Measurements from ENCODE around the gene BCR. TPM values are rescaled to one million over a fixed set of nuclear protein-coding genes. Genes with fewer than 3 reads are reported as not detected.

BCR gene
- total RNA-seq, 3 donors from 2014 or later = 25.3 to 44.6 (median 35.1) TPM

DNA sequence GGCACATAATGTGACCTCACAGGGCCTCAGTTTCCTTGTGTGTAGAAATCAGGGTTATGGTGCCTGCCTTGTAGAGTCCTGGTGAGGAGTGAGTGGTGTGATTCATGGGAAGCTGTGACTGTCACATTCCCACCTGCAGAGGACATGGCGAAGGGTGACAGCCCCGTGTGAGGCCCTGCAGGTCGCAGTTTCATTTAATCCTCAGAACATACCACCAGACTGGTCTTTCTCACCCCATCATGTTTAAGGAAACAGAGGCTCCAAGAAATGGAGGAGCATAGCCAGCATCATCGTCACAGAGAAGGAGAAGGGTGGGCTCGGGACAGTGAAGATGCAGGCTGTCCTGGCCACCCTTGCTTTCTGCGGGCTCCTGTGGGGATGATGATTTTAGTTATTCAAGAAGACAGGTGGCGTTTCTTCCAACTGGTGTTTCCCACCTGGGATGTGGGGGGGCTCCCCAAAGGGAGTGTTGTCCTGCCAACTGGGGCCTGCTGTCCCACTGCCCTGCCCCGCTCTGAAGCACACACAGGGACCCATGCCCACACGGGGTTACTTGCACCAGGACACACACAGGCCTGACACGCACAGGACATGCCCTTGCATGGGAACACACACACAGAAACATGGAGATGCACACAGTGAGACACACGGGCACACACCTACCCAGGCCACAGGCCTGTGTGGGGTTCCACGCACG lies 100.2 kb downstream of the BCR start:
- intact Hi-C loops (cut with DNase I; ENCODE audit: low total_unique reads) = loop anchor here (5.0 kb wide), 1 partner anchor 103 kb away; no protein-coding TSS in a partner anchor
- no peak for DNase-seq (ENCODE audit: low spot score in 2 of 2)
- Histone ChIP-seq H3K9me3 (no peaks in the 10 kb centered on the region), H3K4me1 (peaks cover 13 to 35% of the 10 kb centered on the region in 2 donors), H3K36me3 (no peaks in the 10 kb centered on the region), H3K27me3 (no peaks in the 10 kb centered on the region), H3K4me3 (no peak overlapping the region), H3K27ac (peak overlapping the region; percentile 95 to 97)
- TF ChIP-seq POLR2A (IDR thresholded peaks at IDR 0.05) = no peak
- TF ChIP-seq, protein P1, sequence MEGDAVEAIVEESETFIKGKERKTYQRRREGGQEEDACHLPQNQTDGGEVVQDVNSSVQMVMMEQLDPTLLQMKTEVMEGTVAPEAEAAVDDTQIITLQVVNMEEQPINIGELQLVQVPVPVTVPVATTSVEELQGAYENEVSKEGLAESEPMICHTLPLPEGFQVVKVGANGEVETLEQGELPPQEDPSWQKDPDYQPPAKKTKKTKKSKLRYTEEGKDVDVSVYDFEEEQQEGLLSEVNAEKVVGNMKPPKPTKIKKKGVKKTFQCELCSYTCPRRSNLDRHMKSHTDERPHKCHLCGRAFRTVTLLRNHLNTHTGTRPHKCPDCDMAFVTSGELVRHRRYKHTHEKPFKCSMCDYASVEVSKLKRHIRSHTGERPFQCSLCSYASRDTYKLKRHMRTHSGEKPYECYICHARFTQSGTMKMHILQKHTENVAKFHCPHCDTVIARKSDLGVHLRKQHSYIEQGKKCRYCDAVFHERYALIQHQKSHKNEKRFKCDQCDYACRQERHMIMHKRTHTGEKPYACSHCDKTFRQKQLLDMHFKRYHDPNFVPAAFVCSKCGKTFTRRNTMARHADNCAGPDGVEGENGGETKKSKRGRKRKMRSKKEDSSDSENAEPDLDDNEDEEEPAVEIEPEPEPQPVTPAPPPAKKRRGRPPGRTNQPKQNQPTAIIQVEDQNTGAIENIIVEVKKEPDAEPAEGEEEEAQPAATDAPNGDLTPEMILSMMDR (IDR thresholded peaks at IDR 0.05) = no peak
- TF ChIP-seq POLR2AphosphoS5 (IDR thresholded peaks at IDR 0.05) = no peak

DNA sequence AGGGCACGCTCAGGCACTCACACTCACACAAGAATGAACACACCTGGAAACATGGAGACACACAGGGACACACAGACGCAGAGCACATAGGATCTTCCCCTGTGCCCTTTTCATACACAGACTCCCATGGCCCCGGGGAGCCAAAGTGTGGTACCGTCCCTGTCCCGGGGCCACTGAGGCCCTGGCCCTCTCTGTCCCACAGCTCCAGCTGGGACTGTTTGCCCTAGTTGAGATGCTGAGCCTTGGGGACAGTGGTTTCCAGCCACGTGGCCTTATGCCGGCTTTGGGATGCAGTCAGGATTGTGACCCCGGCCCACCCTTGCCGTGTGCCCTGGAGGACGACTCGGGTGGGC lies 100.7 kb downstream of the BCR start:
- no peak for DNase-seq (ENCODE audit: low spot score in 2 of 2)
- intact Hi-C loops (cut with DNase I; ENCODE audit: low total_unique reads) = loop anchor here (5.0 kb wide), 1 partner anchor 104 kb away; no protein-coding TSS in a partner anchor
- Histone ChIP-seq H3K9me3 (no peaks in the 10 kb centered on the region), H3K27me3 (no peaks in the 10 kb centered on the region), H3K27ac (peak overlapping the region; percentile 95 to 97), H3K4me3 (peak overlapping the region in 1 of 3 donors; percentile 21), H3K36me3 (no peaks in the 10 kb centered on the region), H3K4me1 (peaks cover 13 to 35% of the 10 kb centered on the region in 2 donors)
- TF ChIP-seq POLR2A (IDR thresholded peaks at IDR 0.05) = no peak
- TF ChIP-seq, protein P1 (IDR thresholded peaks at IDR 0.05) = no peak
- no peak for TF ChIP-seq POLR2AphosphoS5 (IDR thresholded peaks at IDR 0.05)

DNA sequence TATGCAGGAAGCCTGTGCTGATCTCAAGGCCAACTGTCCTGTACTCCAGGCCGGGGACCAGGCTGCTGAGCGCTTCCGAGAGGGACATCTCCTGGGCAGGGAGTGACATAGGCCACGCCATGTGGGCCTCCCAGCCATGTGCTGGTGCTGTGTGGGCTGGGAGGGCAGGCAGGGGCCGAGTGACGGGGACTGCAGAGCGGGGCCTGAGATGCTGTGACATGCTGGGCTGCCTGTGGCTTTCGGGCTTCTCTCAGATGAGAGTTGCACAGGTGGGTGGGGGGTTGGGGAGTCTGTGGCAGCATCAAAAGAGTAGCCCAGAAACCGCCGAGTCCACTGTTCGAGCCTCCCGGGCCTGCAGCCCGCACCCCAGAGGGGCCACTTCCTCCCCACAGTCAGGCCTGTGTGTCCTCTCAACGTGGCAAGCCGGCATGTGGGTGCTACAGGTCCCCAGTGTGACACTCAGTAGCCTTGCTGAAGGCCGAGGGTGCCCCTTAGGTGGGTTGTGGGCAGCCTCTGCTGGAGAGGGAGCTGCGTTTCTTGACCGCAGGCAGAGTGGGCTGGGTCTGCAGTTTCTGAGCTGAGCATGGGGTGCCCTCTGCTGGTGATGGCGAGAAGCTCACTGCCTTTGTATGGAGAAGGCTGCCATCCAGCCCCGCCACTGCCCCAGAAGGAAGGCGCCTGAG lies 101.2 kb downstream of the BCR start:
- intact Hi-C loops (cut with DNase I; ENCODE audit: low total_unique reads) = loop anchor here (5.0 kb wide), 1 partner anchor 104 kb away; no protein-coding TSS in a partner anchor
- Histone ChIP-seq H3K4me3 (peak overlapping the region in 2 of 3 donors; percentile 20 to 21), H3K4me1 (peaks cover 13 to 35% of the 10 kb centered on the region in 2 donors), H3K27ac (peak overlapping the region; percentile 95 to 97), H3K9me3 (no peaks in the 10 kb centered on the region), H3K27me3 (no peaks in the 10 kb centered on the region), H3K36me3 (no peaks in the 10 kb centered on the region)
- TF ChIP-seq, protein P1 (IDR thresholded peaks at IDR 0.05) = peak; percentile 91 to 99 (median 94)
- no peak for TF ChIP-seq POLR2AphosphoS5 (IDR thresholded peaks at IDR 0.05)
- DNase-seq (ENCODE audit: low spot score in 2 of 2) = peak; percentile 87 to 91

DNA sequence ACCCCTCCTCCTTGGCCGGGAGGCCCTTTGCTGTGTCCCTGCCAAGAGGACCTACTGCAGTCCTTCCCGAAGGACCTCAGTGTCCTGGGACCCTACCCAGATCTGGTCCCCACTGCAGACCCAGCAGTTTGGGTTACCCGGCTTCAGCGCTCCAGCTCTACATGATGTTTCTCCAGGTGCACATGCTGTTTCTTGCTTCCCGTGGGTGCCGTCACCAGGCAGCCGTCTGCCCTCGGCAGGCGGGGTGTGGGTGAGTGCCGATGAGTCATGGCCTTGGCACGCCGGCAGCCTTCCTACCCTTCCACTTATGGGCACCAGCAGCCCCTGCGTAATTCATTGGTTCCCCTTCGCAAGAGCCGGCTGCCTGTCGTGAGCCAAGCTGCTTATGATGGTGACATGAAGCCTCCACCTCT lies 101.8 kb downstream of the BCR start:
- H3K27me3 ChIP-seq = no peaks in the 10 kb centered on the region
- H3K27ac ChIP-seq = peak overlapping the region; percentile 95 to 97
- DNase-seq (ENCODE audit: low spot score in 2 of 2) = peak; percentile 75 to 98
- H3K4me3 ChIP-seq = peak overlapping the region in 2 of 3 donors; percentile 20 to 21
- no peaks in the 10 kb centered on the region for H3K36me3 ChIP-seq
- TF ChIP-seq POLR2AphosphoS5 (IDR thresholded peaks at IDR 0.05) (peak in 2 of 3 donors; percentile 33 to 79), POLR2A (IDR thresholded peaks at IDR 0.05) (peak; percentile 17)
- TF ChIP-seq, protein P1 (IDR thresholded peaks at IDR 0.05) = peak in 1 of 3 donors; percentile 33
- intact Hi-C loops (cut with DNase I; ENCODE audit: low total_unique reads) = loop anchor here (5.0 kb wide), 1 partner anchor 105 kb away; no protein-coding TSS in a partner anchor
- H3K9me3 ChIP-seq = no peaks in the 10 kb centered on the region
- peaks cover 13 to 35% of the 10 kb centered on the region in 2 donors for H3K4me1 ChIP-seq

DNA sequence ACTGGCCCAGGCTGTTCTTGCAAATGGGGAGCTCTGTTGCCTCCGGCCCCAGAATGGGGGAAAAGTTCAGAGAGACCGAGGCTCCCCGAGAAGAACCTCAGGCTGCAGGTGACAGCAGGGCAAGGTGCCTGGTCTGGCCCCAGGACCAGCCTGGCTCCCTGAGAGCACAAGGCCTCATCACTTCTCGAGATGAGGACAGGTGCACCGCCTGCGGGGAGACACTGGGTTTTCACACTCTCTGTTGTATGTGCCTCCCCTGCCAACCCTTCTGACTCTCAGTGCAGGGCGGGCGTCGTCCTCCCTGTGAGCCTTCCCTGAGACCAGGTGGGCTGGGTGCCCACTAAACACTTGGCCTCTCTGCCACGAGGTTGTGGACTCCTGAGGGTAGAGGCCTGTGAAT lies 102.2 kb downstream of the BCR start:
- TF ChIP-seq POLR2A (IDR thresholded peaks at IDR 0.05) = no peak
- DNase-seq (ENCODE audit: low spot score in 2 of 2) = no peak
- H3K4me1 ChIP-seq = peaks cover 13 to 35% of the 10 kb centered on the region in 2 donors
- peak overlapping the region; percentile 95 to 97 for H3K27ac ChIP-seq
- H3K27me3 ChIP-seq = no peaks in the 10 kb centered on the region
- intact Hi-C loops (cut with DNase I; ENCODE audit: low total_unique reads) = loop anchor here (5.0 kb wide), 1 partner anchor 105 kb away; no protein-coding TSS in a partner anchor
- H3K9me3 ChIP-seq = no peaks in the 10 kb centered on the region
- H3K4me3 ChIP-seq = no peak overlapping the region
- H3K36me3 ChIP-seq = no peaks in the 10 kb centered on the region
